Muscle layer of colon (tissue), 2 donors: ENCODE data around the gene PRIMA1.
A peak's percentile ranks its signal among the peaks of the same experiment; 100 is the strongest.

ENCODE experiments used
- H3K27ac ChIP-seq: one replicate; pipeline ENCODE4 v1.7.0; 2013; ENCODE audit warnings: low read depth, mild to moderate bottlenecking, low read length, moderate library complexity
- H3K27me3 ChIP-seq, 2 donors: one replicate each; pipeline ENCODE4 v1.7.0; 2013; ENCODE audit warnings: low read length in 2 of 2, mild to moderate bottlenecking in 2 of 2; ENCODE audit not compliant: insufficient read depth in 2 of 2, control insufficient read depth in 1 of 2
- H3K36me3 ChIP-seq: one replicate; pipeline ENCODE4 v1.7.0; 2013; ENCODE audit warnings: mild to moderate bottlenecking, low read length; ENCODE audit not compliant: insufficient read depth
- H3K4me1 ChIP-seq: one replicate; pipeline ENCODE4 v1.7.0; 2013; ENCODE audit warnings: mild to moderate bottlenecking, low read length; ENCODE audit not compliant: insufficient read depth
- H3K4me3 ChIP-seq, 2 donors: one replicate each; pipeline ENCODE4 v1.7.0; 2013; ENCODE audit warnings: low read length in 2 of 2, low read depth in 1 of 2, mild to moderate bottlenecking in 1 of 2, moderate library complexity in 1 of 2
- H3K9ac ChIP-seq: one replicate; pipeline ENCODE4 v1.7.0; 2013; ENCODE audit warnings: low read length
- H3K9me3 ChIP-seq: one replicate; pipeline ENCODE4 v1.7.0; 2013; ENCODE audit warnings: mild to moderate bottlenecking, low read length
- donor health status: abdominal sarcoma.
- donor health status: Adenocarcinoma of cecum.

PRIMA1 gene

DNA sequence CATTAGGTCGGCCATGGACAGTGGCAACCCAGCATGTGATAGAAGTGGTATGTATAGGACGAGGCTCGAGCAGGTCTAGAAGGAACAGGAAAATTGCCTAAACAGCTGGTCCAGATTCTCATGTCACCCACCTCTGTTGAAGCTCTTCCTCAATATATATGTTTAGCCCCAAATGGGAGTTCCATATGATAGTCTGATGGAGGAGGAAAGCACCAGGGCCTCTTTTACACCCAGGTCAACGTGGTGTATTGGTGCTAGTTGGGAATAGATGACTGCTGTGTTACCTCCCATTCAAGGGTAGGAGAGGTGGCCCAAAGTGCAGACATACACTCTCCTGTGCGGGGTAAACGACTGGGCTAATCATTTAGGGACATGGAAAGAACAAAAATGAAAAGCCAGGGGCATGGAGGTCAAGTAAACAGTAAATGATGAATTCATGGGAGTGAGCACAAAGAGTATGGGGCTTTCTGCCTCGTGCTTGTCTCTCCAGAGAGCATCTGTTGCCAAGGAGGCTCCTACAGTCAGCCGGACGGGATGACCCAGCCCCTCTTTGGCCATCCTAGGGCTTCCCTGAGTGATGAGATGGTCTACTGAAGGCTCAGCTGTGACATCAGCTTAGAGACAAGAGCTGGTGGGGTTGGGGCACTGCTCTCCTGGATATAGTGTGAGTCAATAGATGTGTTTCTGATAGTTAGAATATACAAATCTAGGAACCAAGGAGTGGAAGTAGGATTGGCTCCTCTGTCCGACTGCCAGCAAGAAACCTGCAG is 5.5 kb upstream of the PRIMA1 start:
- Histone ChIP-seq H3K27me3 (no peaks in the 10 kb centered on the region), H3K9ac (no peak overlapping the region), H3K4me3 (no peak overlapping the region), H3K36me3 (no peaks in the 10 kb centered on the region), H3K9me3 (no peaks in the 10 kb centered on the region), H3K4me1 (peaks cover 30% of the 10 kb centered on the region), H3K27ac (no peak overlapping the region)

DNA sequence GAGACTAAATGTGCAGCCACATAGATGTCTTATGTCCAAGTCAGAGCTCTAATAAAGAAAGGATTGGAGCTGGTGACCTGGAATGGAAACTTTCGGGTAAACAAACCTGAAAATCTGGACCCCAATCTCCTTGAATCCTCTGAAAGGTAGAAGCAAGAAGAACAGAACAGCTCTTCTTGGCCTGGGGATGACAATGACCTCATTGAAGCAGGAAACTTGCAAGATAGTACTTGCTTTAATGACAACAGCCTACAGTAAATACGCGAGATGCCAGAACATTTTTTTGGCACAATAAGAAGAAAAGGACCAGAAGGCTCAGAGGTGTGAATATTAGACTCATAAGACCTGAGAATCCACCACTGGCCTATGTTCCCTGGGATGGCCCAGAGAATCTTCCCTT is 4.1 kb upstream of the PRIMA1 start:
- peaks cover 27% of the 10 kb centered on the region for H3K4me1 ChIP-seq
- no peak overlapping the region for H3K9ac ChIP-seq
- H3K27ac ChIP-seq = no peak overlapping the region
- H3K4me3 ChIP-seq = no peak overlapping the region
- no peaks in the 10 kb centered on the region for H3K27me3 ChIP-seq
- H3K9me3 ChIP-seq = no peaks in the 10 kb centered on the region
- H3K36me3 ChIP-seq = no peaks in the 10 kb centered on the region

DNA sequence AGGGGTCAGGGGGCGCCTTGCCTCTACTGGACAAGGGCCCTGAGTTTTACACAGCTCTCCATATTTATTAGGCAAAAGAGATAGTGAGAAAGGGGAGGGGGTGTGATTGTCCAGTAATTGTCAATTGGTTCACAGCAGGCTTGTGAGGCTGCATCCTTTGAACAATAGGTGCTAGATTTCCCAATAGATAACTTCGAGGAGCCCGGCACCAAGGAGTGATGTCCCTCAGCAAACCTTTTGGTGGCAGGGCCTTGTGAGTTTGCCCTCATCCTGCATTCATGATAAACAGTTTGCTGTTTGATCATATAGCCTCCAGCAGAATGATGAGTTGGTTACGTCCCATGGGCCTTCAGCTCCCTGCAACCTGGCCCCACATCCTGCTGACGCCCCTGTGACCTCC is 2.7 kb upstream of the PRIMA1 start:
- no peak overlapping the region for H3K9ac ChIP-seq
- no peaks in the 10 kb centered on the region for H3K36me3 ChIP-seq
- no peaks in the 10 kb centered on the region for H3K27me3 ChIP-seq
- H3K9me3 ChIP-seq = no peaks in the 10 kb centered on the region
- peaks cover 40% of the 10 kb centered on the region for H3K4me1 ChIP-seq
- H3K27ac ChIP-seq = no peak overlapping the region
- no peak overlapping the region for H3K4me3 ChIP-seq

DNA sequence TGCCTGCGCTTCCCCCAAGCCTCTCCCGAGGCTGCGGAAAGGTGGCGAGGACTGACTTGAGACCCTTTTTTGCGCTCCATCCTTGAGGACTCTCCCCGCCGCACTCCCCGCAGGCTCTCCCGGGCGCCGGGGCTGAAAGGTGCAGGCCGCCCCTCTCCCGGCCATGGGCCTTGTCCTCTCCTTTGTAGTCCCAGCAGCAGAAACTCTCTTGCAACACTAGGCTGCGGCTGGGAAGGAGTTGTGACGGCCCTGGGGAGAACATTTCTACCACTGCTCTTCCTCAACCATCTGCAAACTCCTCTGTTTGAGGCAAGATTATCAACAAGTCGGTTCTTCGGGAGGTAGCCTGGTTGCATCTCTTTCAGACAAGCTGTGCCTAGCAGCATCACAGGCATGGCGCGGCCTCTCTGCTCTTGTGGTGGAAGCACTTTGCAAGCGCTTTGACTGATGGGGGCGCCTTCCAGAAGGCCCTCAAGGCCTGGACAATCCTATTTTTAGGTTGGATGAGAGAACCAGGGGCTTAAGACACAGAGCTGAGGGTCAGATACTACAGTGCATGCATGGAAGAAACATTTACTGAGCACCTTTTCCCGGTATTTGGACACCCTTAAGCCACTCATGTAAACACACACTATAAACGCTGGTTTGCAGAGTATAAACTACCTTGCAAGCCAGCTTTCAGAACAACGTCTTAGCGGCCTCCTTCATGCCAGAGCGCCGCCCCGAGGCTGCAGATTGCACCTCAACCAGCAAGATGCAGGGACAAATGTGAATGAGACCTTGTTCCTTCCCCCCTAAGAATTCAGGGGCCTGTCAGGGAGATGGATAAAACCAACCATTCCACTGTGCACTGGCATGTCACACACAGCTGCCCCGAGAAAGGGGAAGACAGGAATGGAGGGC is 1.2 kb upstream of the PRIMA1 start:
- Histone ChIP-seq H3K4me1 (peaks cover 51% of the 10 kb centered on the region), H3K9ac (peak overlapping the region; percentile 8), H3K27ac (peak overlapping the region; percentile 77), H3K27me3 (no peaks in the 10 kb centered on the region), H3K9me3 (no peaks in the 10 kb centered on the region), H3K4me3 (peak overlapping the region; percentile 60 to 75), H3K36me3 (no peaks in the 10 kb centered on the region)

DNA sequence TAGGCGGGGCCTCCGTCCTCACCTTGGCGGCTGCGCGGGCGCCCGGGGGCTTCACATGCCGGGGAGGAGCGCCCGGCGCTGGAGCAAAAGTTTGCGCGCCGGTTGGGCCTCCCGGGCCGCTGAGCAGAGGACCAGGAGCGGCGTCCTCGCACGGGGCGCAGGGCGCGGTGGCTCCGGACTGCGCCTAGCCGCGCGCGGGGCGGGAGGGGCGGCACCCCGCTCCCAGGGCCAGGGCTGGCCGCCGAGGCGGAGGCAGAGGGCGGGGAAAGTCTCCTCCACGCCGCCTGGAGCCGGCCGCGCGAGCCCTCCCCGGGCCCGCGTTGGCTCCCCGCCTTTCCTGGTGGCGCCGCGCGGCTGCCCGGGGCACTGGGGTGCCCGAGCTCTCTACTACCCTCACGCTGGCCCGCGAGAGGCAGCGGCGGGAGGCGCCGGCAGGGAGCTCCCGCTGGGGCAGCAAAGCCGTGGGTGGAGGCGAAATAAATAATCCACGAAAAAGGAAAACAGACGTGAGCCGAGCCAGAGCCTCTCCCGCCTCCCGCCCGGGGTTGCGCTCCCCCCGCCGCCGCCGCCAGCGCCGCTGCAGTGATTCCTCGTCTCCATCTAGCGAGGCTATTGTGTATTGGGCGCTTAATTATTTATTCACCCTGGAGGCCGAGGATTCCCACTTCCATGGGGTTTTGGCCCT is 400 bp upstream of the PRIMA1 start:
- no peaks in the 10 kb centered on the region for H3K9me3 ChIP-seq
- H3K36me3 ChIP-seq = no peaks in the 10 kb centered on the region
- H3K9ac ChIP-seq = no peak overlapping the region
- peak overlapping the region; percentile 60 to 75 for H3K4me3 ChIP-seq
- H3K27me3 ChIP-seq = no peaks in the 10 kb centered on the region
- H3K27ac ChIP-seq = peak overlapping the region; percentile 77
- peaks cover 51% of the 10 kb centered on the region for H3K4me1 ChIP-seq

DNA sequence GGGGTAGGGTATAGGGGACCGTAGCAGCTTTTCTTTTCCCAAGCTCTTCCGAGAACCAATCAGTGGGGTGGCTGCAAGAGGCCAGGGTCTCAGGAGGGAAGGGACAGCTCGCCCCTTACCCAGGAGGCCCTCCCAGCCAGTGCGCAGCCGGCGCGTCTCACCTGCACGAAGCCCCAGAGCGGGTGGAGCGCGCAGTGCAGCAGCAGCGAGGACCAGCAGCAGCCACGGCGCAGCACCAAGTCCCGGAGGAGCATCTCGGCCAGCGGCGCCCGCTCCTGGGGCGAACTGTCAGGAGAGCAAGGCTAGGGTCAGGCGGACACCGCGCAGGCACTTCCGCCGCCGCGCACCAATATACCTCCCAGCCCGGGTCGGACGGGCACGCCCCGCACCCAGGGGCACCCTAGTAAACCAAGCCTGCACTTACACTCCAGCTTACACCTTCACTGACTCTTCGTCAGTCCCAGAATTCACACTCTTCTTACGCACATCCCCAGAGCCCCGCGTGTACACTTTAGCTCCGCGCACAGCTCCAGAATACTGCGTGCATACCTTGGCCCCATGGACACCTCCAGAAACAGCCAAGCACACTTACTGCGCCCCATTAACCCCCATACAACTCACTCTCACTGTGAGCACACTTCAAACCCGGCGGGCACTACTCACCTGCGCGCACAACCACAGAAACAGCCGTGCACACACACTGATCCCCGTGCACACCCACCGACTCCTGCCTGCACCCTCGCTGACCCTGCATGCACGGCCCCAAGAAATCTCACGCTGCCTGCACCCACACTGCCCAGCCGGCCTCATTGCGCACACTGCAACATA is 606 bp downstream of the PRIMA1 start:
- Histone ChIP-seq H3K27ac (peak overlapping the region; percentile 77), H3K36me3 (no peaks in the 10 kb centered on the region), H3K4me1 (peaks cover 51% of the 10 kb centered on the region), H3K9me3 (no peaks in the 10 kb centered on the region), H3K27me3 (no peaks in the 10 kb centered on the region), H3K4me3 (peak overlapping the region; percentile 60 to 75), H3K9ac (no peak overlapping the region)

DNA sequence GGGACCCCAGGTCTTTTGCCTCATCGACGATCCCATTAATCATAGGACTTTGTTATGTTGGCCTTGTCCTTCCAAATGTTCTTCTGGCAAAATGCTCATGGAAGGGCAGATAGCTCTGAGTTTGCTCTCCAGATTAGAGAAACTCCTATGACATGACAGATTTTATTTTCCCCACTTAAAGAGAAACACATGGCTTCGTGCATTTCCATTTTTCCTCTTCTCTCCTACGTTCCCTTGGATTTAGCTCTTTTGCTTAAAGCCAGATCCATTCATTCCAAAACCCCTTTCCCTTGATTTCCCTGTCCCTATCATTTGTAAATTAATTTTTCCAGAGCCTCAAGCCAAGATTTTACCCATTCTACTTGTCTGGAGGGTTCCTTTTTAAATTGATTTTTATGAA is 2.9 kb downstream of the PRIMA1 start:
- Histone ChIP-seq H3K4me3 (no peak overlapping the region), H3K27me3 (no peaks in the 10 kb centered on the region)

DNA sequence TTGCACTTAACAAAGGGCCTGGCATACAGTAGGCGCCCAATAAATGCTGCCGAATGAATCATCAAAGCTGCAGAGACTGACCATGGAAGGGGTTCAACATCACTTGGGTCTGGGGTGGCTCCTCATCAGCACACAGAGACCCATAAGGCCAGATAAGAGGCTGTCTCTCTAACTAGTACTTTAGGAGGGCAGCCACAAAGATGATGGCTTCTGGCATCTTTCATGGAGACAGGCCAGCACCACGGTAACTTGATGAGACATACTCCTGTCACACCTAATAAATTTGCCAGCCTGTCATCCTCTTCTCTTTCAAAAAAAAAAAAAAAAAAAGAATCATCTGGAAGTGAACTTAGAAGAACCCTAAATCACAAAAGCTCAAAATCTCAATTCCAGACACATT is 3.4 kb downstream of the PRIMA1 start:
- Histone ChIP-seq H3K4me1 (peaks cover 39% of the 10 kb centered on the region), H3K9me3 (no peaks in the 10 kb centered on the region)

More for the DNA sequence above, 2.9 kb downstream of the PRIMA1 start:
- Histone ChIP-seq H3K27ac (peak overlapping the region; percentile 3), H3K9ac (no peak overlapping the region), H3K36me3 (no peaks in the 10 kb centered on the region), H3K4me1 (peaks cover 45% of the 10 kb centered on the region), H3K9me3 (no peaks in the 10 kb centered on the region)

DNA sequence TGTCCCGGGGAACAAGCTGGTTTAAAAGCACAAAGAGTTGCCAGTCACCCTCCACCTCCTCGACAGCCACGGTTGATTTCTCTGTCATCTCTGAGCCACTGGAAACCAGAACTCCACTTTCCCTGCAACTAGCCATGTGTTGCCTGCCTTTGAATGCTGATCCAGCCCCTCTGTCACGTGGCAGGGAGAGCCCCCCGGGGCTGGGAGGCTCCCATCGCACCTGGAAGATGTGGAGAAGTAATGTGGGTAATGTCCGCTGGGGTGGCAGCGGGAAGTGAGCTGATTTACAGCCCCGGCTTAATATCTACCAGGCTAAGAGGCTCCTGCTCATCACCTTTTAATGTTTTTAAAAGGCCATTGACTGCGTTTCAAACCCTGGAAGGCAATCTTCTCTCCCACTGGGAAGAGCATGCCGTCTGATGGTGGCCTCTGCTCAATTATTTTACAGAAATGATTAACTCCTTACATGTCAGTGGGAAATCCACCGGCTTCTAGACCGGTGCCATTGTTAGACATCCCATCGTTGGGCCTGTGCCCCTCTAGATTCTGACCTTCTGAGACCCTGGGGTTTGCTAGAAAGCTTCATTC is 7.4 kb downstream of the PRIMA1 start:
- no peak overlapping the region for H3K9ac ChIP-seq
- H3K9me3 ChIP-seq = no peaks in the 10 kb centered on the region
- H3K4me3 ChIP-seq = no peak overlapping the region
- no peak overlapping the region for H3K27ac ChIP-seq
- H3K27me3 ChIP-seq = no peaks in the 10 kb centered on the region
- peaks cover 14% of the 10 kb centered on the region for H3K36me3 ChIP-seq
- peaks cover 28% of the 10 kb centered on the region for H3K4me1 ChIP-seq

More for the DNA sequence above, 3.4 kb downstream of the PRIMA1 start:
- Histone ChIP-seq H3K27ac (peak overlapping the region; percentile 3), H3K27me3 (no peaks in the 10 kb centered on the region), H3K36me3 (no peaks in the 10 kb centered on the region), H3K4me3 (peak overlapping the region in 1 of 2 donors; percentile 4), H3K9ac (no peak overlapping the region)

DNA sequence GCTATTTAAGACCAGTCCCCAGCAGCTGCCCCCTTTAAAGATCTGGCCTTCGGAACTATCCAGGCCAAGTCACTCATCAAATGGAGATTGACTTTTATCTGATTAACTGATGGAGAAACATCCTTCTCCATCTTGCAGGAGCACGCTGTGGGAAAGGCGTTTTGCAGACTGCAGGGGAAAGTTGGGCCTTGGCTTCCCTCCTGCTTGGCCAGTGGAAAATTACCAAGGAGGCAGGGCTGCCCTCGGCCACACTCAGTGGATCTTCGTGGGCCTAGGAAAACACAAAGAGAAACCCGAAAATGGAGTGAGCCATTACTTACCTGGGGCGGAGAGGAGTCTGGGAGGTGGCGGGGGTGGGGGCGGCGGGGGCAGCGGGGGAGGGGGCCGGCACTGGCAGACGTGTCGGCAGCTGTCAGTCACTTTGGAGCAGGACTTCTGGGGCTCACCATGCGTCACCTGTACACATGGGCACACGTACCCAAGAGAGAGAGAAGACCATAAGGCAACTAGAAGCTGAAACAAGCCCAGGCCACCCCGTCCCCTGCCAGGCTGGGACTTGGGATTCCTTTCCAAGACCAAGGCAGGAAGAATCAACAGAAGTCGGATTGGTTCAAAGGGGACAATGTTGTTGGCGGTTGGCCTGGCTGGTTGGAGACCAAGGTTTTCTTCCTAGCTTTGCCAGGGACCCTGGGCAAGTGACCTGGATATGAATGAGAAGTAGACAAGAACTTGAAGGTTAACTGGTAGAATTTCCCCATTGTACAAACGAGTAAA is 9.2 kb downstream of the PRIMA1 start:
- Histone ChIP-seq H3K27ac (no peak overlapping the region), H3K27me3 (no peaks in the 10 kb centered on the region), H3K4me1 (peaks cover 24% of the 10 kb centered on the region), H3K9me3 (no peaks in the 10 kb centered on the region), H3K36me3 (peaks cover 14% of the 10 kb centered on the region), H3K9ac (no peak overlapping the region), H3K4me3 (no peak overlapping the region)
